Stimulated activated CD4-positive, alpha-beta T cell treated with anti-CD3 and anti-CD28 coated beads, Interleukin-1b, Interleukin-23, amount 100 ng/mL, for 4 hours (primary cell): ENCODE results near the gene CNTF.

Experiments used
- DNase-seq, 2 donors: peaks; one replicate each; pipeline ENCODE4 v3.0.0-alpha.2; 2020; ENCODE audit warnings: low read depth in 2 of 2

The CNTF gene

DNA sequence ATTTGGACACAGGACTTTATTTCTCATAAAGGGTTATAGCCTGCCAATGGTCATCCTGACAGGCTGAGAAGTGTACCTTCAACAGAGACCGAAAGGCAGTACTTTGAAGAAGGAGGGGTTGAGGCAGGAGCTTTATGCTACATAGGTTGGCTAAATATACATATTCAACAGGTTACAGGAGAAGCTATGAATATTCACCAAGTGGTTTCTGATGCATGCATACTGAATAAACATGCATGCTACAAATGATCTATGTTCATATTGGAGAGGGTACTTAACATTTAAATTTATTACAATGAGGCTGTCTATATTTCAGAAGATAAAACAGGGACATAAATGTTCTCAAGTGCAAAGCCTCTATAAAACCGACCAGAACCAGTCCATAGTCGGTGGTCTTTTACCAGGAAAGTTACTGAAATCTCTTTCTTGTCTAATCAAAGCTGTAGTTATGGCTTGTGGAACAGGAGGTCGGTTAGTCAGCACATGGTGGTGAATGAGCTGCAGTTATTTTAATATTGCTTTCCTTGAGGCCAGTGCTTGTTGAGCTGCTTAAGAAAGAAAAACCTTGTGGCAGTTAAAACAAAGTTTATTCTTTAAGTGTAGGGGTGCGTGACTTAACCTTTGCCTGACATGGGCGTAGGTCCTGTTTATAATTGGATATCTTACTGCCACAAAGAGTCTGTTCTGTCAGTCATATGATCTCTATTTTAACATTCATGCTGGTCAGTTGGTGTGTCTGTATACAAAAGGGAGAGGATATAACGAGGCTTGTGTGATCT, 19.5 kb downstream of the CNTF start:
- no peak for DNase-seq

GRCh38 chr11:58645854-58646253, 23.4 kb downstream of the CNTF start:
- DNase-seq, result no peak

DNA sequence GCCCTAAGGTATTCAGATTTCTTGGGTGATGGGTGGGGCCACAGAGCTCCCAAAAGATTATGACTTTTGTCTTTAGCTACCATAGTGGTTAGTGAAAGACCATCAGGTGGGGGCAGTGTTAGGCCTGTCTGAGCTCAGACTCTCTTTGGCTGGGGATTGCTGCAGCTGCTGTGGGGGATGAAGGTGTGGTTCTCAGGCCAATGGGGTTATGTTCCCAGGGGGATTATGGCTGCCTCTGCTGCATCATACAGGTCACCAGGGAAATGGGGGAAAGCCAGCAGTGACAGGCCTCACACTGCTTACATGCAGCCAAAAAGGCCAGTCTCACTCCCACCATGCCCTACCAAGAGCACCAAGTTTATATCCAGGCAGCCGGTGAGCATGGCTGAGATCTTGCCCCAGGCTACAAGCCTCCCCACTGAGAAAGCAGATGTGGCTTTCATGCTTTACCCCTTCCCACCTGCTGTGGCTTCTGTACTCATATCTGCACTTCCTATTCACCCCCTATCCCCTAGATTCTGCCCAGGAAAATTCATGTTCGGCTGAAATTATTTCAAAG, 24.8 kb downstream of the CNTF start:
- DNase-seq, result no peak

DNA sequence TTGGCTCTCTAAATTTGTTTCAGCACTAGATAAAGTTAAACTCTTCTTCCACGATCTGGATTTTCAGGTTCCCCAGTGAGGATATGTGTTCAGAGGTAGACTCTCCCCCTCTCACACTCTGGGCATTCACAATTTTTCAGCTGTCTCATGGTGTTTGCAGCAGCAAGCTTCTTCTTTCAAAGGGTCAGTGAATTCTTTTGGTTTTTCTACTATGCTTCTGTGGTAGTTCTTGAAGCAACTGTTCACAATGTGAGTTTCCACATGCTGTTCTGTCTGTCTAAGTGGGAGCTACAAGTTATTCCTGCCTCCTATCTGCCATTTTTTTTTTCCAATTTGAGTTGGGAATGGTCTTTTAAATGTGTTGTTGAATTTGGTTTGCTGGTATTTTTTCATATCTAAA, 25.4 kb downstream of the CNTF start:
- no peak for DNase-seq

DNA sequence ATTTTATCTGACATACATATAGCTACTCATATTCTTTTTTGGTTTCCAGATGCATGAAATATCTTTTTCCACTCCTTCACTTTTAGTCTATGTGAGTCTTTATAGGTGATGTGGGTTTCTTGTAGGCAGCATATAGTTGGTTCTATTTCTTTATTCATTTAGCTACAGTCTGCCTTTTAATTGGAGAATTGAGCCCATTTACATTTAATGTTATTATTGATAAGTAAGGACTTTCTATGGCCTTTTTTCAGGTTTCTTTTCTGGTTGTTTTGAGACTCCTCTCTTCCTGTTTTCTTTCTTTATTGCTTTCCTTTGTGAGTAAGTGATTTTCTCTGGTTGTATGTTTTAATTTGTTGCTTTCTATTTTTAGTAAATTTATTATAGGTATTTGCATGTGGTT, 27.2 kb downstream of the CNTF start:
- DNase-seq, result no peak

GRCh38 chr11:58650496-58650895, 28.0 kb downstream of the CNTF start:
- DNase-seq, result no peak

DNA sequence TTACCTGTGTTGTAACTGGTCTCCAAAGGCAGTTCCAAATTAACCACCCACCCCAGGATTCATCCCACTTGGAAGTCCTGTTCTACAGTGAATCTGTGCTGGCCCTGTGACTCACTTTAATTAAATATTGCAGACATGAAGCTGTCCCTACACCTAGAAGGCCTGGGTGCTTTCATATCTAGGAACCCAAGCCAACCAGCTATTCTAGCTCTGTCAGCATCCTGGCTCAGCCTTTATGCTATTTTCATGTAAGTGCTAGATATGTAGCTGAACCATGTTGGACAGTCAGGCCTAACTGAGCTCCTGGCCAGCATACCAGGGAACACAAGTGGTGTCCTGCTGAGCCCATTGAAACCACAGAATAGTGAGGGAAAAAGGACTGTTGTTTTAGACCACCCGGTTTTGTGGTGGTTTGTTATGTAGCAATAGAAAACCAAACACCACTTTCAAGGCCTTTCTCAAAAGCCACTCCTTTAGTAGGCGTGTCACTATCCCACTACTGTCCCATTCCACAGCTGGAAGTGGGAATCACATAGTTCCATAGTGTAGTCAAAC, 30.3 kb downstream of the CNTF start:
- DNase-seq, result no peak

GRCh38 chr11:58654079-58654907, 31.8 kb downstream of the CNTF start:
- peak; percentile 64 to 77 for DNase-seq

GRCh38 chr11:58654908-58655296, 32.4 kb downstream of the CNTF start:
- no peak for DNase-seq

- no peak for DNase-seq
Measured at GRCh38 chr11:58656348-58656747, 33.9 kb downstream of the CNTF start.

DNA sequence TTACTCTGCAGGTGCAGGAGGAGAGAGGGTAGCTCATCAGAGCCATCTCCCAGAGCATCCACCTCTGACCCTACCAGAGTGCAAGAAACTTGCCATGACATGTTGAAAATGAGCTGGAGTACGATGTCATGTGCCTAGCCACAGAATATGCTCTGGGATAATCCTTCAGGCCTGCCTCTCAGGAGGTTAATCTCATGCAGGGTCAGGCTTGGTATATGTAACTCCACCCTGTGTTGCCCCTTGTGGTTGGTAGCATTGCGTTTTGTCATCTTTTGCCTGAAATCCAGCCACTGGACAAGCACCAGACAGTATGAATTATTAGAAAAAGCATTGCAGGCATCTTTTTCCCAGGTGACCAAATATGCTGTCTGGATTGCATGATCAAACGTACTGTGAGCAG, 36.2 kb downstream of the CNTF start:
- no peak for DNase-seq

DNA sequence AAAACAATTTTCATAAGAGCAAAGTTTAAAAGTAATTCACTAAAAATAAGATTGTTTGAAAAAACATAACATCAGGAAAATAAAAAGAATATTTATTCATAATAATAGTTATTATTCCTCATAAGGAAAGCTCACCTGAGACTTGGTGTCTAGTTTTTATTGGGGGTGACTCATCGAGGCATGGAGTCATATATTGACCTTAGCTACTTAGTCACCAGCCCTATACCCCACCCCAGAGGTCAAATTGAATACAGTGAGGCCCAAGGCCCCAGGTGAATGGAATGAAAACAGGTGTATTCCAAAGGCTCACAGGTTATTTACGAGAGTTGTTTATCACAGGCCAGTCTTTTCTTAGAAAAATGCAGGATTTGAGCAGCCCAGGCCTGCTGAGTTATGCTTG, 36.9 kb downstream of the CNTF start:
- DNase-seq, result no peak

DNA sequence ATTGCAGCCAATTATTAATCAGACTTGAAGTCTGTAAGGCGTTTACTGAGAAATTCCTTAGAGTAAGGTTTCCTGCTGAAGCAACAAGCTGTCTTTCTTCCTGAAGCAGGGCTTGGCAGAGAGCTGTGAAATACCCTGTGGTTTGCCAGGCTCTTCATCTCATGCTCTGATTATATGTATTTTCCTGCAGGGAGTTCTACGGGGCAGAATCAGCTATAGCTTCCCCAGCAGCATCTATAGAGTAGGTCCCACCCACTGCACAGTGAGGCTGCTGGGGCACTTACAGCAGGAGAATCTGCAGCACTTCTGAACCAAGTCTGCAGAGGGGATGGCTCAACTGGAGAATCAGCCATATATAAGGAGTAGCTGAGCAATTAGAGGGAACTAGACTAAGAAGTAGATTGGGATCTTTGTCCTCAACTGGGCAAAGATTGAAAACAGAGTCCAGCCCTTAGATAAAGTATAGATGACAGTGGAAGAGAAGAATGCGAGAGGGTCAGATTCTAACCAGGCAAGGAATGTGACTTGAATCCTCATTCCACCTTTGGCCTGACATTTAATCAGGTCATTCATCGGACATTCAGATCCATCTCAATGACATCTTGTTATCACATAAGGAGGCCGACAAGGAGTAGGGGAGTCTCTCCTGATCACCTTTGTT, 37.6 kb downstream of the CNTF start:
- DNase-seq, result no peak

DNA sequence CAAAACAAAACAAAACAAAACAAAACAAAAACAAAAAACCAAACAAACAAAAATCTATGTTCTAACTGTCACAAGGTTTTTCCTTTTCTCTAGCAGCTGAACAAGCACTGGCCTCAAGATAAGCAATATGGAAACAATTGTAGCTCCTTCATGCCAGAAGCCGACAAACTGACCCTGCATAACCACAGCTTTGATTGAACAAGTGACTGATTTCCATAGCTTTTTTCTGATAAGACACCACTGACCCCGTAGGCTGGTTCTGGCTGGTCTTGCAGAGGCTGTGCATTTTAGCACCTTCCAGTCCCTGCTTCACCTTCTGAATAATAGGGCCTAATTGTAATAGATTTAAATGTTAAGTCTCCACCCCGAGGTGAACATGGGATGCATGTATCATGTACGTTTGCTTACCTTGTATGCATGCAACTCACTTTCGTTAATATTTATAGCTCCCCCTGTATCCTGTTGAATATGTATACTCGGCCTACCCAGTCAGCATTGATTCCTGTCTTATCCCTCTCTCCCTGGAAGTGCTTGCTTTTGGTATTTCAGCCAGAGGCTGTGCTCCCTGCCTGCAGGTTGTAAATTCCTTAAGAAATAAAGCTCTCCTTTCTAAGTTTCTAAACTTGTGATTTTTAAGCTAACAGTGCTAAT, 49.6 kb downstream of the CNTF start:
- no peak for DNase-seq

GRCh38 chr11:58674609-58675008, 52.1 kb downstream of the CNTF start:
- DNase-seq, result no peak
